Activated CD8-positive, alpha-beta memory T cell treated with anti-CD3 and anti-CD28 coated beads for 1 hour (primary cell): ENCODE data around the gene PLXNB1.

Source experiments
- DNase-seq, 2 donors: peaks; one replicate each; pipeline ENCODE4 v3.0.0-alpha.2; 2020; ENCODE audit warnings: low read depth in 1 of 2; ENCODE audit errors: extremely low read depth in 1 of 2

The PLXNB1 gene

DNA sequence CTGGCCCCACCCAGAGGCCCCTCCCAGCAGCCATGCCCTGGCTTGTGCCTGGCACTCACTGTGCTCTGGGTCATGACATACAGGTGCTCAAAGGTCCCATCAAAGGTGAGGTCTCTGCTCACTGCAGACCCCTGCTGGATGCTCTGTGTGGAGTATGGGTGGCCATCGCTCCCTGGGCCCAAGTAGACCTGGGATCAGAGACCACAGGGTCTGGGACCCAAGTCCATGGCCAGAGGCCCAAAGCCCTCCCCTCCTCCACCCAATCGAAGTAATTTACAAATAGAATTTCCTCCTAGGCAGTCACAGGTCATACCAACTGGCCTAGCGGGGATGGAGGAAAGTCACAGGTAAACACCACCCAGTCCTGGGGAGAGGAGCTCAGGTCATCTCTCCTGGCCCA is 7.6 kb downstream of the PLXNB1 start:
- no peak for DNase-seq

DNA sequence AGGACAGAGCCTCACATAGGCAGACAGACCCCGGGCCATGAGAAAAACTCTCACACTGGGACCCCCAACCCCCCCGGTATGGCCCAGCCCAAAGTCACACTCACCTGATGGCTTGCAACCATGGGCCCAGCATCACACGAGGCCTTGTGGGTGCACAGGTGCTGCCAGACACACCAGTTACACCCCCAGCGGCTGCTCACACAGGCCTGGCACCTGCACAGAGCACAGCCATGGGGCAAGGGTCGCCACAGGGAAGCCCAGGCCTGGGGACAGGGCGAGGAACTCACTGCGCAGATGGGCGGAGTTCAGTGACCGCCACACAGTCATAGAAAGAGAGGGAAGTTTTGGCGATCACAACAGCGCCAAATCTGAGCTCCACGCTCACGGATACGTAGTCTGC is 9.3 kb downstream of the PLXNB1 start:
- DNase-seq, result no peak

DNA sequence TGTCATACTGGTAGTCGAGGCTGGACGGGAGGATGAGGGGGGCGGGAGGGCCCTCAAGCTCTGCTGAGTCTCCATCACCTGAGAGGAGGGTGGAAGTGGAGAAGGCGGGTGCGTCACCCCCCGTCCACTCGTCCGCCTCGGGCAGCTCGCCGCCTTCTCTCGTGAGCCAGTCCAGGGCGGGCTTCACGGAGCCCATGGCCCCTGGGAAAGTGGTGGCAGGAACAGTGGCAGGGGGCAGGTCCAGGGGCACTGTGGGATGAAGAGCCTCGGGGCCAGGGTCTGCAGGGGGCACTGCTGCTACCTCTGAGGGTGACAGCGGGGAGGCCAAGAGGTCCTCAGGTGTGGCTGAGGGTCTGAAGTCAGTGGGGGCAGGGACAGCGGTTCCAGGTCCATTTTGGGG is 10.3 kb downstream of the PLXNB1 start:
- no peak for DNase-seq

DNA sequence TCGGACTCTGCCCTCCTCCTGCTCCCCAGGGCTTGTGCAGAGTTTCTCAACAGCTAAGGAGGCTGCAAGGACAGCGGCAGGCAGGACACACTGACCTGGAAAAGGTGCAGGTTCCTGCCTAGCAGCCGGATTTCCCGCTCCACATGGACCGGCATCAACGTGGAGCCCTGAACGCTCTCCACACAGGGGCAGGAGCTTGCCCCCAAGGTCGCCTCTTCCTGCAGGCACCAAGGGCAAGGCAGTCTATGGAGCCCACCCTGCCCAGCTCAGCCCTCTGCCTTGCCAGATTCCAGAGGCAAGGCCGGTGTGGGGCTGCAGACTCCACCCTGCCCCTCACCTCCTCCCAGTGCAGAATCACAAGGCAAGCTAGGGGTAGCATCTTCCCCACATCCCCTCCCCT is 10.7 kb downstream of the PLXNB1 start:
- no peak for DNase-seq

DNA sequence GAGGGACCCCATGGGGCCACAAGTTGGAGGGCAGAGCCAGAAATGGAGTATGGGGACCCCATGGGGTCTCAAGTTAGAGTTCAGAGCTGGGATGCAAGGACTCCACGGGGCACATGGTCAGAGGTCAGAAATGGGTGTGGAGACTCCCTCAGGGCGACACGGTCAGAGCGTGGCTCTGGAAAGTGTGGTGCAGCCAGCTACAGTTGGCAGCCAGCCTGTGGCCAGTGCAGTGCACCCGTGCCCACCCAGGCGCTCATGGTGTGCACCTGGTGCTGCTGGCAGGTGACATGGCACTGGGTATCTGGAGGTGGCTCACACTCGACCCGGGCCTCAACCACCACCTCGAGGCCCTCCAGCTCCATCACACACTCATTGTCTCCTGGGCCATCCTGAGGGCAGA is 11.2 kb downstream of the PLXNB1 start:
- DNase-seq, result no peak

DNA sequence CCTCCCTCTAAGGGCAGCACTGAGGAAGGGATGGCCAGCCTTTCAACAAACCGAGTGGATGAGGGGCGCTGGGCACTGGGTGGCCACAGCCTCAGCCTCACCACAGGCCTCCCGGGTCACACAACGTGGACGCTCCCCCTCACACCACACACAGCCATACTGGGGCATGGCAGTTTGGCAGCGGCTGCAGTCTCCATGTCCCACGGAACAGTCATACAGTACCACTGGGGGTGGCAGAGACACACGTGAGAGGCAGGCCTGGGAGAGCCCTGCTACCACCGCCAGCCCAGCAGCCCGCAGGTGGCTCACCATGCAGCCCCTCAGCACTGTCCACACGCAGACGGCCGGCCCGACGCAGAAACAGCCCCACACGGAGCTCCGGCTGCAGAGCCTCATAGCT is 11.7 kb downstream of the PLXNB1 start:
- no peak for DNase-seq

DNA sequence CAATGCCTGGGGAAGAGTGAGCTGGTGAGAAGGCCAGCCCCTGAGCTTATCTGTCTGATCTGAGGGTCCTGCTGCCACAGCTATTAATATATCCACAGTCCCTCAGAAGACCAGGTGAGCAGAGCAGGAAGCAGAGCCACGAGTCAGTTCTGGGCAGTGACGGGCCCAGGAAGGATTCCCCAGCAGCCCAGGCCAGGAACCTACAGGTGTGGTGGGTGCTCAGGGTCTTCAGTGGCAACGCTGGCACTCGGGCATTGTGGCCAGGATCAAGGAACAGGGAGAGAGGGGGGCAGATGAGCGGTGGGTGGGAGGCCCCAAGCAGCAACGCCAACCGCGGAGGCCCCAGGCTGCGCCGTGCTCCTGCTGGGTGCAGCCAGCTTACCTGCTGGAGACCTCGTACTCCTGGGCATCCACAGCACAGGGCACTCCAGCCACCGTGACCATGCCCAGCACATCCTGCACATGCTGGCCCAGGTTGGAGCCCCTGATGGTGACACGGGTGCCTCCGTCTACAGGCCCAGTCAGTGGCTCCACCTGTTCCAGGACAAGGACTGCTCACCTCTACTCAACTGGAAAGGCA is 12.3 kb downstream of the PLXNB1 start:
- no peak for DNase-seq

DNA sequence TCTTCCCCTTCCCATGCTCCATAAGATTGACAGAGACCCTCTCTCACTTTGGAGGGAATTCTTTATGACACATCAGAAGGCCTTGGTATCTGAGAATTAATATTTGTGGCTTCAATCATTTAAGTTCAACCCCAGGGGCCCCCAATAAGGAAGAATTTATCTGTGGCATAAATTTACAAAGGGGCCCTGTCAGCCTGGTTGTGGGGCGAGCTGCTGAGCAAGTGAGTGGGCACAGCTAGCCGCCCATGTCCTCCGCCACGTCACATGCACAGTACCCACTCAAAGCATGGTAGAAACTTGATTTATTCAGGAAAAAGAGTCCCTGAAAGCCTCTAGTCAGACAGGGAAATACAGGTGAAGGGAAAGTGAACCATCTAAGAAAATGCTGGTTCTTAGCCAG is 13.3 kb downstream of the PLXNB1 start:
- no peak for DNase-seq

DNA sequence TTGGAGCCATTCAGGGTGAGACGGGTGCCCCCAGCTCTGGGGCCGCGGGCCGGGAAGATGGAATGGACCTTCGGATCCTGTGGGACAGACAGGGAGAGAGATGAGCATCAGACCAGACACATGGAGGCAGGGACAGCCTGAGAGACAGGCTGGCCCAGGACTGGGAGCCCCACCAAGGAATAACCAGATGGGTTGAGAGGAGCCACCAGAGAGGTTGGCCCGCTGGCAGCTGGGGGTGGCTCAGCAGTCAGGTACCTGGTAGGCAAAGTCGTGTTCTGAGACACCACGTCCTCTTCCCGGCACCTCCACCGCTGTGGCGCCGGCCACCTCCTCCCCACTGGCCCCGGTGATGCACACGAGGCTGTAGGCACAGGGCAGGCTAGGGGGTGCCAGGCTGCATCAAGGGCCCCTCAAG is 13.8 kb downstream of the PLXNB1 start:
- DNase-seq, result no peak

DNA sequence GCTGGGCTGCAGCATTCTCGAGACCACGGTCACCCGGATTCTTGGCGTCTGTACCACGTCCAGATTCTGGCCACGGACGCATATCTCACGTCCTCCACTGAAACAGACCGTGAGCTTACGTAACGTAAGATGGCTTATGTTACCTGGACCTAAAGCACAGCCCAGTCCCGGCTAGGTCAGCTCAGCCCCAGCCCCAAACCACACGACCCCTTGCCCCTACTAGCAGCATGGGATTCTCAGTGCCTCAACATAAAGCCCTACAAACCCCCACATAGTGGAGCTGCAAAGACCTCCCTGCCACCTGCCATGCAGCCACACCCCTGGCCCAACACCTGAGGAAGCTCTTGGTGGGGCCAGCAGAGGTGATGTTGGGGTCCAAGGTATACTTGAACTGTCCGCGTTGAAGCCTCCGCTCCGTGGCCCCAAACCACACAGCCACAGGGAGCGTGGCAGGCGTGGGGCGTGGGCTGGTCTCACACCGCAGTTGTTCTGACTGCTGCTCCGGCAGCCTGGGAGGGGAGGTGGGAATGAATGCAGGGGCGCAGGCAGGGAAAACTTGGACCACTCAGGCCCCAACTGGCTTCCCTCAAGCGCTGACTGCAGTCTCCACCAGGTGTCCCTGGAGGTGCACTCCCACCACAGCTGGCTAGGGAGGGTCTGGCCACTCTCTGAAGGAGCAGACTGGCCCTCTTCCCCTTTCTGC is 14.5 kb downstream of the PLXNB1 start:
- DNase-seq, result no peak

DNA sequence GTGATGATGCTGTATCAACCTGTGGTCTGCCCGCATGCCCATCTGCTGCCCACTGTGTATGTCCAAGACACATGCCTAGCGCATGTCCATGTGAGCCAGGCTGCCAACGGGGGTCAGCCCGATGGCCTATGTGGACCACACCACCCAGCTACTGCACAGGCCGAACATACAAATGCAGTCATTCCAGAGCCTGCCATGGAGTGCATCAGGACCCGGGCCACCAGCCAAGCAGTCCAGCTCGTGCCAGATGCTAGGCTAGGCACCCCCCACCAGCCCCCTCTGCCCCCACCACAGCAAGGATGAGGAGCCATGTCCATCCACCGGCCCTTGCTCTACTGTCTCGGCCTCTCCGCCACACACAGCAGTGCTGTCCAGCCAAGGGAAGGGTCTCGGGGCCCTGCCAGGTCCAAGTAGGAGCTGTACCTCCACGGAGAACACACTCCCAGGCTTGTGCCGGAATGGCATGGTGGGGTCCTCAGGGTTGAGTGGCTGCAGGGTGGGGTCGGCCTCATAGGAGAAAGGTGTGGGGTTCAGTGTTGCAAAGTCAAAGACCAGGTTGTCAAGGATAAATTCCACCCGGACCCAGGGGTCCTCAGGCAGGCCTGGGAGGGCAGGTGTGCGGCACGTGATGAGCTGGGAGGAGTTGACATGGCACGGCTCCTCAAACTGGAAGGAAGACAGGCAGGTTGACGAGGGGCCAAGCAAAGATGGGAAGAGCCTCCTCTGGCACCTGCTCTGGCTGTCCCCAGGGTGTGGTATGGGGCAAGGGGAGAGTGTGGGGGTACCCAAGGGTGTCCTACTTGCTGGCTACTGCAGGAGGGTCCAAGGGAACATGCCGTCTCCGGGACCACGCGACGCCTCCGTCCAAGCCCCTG is 15.3 kb downstream of the PLXNB1 start:
- DNase-seq, result no peak

DNA sequence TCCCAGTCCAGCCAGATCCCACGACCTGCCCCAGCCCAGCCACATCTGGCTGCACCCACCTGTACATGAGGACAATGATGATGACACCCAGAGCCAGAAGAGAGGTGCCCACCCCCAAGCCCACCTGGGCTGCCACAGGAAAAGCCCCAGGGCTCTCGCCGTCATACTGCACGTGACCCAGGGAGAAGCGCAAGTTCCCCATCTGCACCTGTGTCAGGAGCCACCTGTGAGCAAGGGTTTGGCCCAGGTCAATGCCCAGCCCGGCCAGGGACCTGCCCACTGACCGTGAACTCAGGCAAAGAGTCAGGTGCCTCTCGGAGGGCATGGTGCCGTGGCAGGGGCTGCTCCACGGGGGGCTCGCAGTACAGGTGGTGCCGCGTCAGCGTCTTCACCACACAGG is 16.3 kb downstream of the PLXNB1 start:
- DNase-seq, result no peak

DNA sequence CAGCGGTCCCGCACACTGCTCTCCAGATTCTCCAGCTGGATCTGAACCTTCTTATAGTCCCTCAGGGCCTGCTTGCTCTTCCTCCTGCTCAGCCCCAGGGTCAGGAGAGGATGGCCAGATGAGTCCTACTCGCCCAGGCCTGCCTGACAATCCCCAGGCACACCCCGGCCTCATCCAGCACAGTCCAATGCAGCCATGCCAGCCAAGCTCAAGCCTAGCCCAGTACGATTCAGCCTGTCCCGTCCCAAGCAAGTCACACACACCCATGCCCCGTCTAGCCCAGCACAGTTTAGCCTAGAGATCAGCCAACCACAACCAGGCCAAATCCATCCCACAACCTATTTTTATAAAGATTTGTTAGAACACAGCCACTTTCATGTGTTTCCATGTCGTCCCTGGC is 16.8 kb downstream of the PLXNB1 start:
- DNase-seq, result no peak

DNA sequence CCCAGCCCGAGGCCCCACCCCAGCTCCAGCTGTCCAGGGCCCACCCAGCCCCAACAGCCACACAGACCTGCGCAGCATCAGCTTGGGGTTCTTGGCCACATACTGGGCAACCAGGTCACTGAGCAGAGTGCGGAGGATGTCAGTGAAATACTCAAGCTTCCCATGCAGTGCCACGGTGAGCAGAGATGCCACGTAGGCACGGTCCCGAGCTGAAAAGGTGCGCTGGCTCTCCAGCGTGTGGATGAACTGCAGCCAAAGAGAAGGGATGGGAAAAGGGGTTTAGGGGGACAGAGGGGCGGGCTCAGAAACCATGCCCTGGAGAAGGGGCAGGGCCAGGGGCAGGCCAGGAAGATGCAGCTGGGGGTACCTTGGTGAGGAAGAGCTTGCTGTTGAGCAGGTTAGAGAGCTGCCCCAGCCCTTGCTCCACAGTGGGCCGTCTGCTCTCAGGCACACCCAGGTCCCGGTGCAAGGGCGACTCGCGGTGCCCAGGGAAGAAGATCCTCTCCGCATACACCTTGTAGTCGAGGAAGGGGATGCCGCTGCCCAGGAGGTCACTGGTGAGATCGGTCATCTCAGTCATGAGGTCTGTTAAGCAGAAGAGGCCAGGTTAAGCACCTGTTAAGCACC is 17.4 kb downstream of the PLXNB1 start:
- DNase-seq, result no peak

DNA sequence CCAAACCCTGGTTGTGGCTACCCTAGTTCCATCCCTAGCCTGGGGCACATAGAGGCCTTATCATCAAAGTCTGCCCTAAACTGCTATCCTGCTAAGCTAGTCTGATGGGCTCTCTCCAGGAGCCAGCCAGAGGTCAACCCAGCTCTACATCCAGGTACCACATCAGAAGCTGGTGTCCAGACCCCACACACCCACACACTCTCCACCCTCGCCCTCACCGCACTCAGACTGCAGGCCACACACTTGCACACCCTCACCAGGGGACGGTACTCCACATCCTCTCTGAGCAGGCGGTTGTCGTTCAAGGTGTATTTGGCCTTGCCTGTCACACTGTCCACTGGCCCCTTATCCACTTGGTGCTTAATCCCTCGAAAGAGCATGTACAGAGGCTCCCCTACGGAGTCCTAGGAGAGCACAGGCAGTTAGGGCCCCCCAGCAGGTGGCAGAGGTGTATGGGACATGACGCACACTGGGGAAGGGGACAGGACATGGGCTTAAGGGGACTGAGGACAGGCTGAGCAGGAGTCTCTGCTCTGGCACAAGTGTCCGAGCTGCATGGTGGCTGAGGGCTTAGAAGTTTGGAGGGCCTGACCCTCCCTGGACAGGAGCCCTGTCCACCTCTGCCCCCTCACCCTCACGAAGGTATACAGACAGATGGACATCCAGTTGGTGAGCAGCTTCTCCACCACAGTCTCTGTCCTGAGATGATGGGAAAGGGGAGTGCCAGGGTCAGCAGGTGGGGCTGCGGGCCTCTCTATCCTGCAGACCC is 18.1 kb downstream of the PLXNB1 start:
- DNase-seq, result no peak

DNA sequence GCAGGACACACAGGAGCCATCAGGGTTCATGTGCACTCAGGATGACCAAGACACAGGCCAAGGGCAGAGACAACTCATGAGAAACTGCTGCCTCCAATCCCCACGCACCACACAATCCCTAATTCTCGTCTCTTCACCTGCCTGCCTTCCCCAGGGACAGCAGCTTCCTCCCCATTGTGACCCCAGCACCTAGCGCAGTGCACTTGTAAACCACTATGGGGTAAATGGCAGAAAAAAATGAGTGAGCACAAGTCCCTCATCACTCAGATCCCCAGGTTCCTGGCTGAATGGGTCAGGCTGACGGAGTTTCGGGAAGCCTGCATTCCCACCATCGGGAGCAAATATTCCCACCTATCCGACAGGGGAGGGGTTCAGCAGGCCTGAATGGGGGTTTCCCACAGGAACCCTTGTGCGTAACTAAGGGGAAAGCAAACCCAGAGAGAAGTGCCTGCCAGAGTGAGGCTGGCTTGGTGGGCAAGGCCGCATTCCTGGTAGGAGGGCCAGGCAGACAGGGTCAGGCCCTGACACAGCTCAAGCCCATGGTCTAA is 18.8 kb downstream of the PLXNB1 start:
- DNase-seq, result no peak

DNA sequence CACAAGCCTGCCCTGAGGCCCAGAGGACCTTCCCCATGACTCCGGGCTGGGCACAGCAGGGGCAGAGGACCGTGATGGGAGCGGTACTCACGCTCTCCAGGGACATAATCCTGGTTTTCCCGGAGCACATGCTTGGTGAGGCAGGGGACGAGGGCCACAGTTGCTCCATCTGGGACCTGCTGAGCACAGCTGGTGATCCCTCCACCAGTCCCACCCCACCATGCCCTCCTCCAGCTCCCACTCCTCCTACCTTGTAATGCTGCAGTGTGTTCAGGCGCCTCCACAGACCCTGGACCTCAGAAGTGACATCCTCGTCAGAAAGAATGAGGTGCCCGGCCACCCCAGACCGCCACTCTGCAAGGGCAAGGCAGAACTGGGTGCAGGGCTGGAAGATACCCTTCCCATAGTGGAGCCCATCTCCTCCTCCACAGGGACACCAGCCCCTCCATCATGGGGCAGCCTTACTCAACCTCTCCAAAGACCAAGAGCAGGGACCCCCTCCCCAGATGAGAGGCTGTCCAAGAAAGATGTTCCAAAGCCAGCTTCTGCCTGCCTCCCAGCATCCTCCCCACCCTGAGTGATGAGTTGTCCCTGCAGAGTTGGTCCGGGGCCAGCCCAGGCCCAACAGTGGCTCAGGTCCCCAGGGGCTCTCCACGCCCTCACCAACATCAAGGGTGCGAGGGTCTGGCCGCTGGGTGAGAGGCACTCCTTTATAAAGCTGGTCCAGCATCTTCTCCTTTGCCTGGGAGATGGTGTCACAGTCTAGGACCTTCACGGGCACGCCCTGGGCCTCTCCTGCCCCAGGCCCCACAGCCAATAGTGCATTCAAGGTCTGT is 19.5 kb downstream of the PLXNB1 start:
- DNase-seq, result no peak

DNA sequence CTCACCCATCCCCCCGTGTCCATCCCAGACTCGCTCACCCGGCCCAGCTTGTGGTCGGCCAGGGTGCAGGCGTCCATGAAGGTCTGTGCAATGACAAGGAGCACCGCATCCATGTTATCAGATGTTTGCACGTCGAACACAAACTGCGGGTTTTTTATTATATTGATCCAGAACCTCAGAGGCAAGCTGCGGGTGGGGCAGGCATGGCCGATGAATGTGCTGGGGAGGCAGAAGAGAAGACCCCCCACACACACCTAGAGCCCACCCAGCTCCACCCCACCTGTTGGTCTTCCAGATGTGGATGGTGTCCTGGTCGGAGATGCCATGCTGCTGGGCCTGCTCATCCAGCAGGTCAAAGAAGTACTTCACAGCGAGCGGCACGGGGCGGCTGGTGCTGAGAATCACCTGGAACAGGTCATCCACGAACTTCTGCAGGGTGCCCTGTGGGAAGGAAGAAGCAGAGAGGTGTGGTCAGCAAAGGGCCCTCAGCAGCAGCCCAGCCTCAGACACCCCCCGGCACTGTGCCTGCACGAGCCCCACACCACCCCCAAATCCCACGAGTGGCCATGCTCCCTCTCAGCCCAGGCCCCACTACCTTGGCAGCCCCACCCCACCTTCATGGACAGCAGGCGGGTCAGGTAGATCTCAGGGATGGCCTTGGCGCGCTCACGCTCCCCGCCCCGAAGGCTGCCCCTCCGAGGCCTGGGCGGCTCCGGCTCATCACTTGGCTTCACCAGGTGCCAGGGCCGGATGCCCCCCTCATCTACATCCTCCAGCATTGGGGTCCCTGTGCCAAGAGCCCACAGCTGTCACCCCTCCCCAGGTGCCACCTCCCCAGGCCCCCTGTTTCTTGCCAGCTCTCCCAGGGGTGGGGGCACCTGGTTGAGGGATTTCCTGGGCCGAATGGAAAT is 20.3 kb downstream of the PLXNB1 start:
- DNase-seq, result no peak

DNA sequence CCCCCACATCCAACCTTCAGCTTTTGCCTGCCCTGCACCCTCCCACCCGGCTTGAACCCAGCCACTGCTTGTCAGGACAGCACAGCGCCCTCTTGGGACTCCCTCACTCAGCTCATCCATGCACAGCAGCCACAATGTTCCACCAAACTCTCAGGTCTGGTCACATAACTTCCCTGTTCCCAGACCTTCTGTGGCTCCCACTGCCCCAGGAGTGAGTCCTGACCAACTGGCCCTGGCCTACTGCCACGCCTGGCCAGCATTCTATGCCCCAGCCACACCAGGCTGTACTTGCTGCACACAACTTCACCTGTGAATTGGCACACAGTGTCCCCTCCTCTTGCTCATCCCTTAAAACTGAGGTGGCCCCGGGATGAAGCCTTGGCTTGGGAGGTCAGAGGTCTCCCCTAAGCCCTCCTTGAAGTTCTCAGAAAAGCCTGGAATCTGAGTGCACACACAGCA is 21.0 kb downstream of the PLXNB1 start:
- no peak for DNase-seq
